Panc1 (cell line): ENCODE data around the gene MTFMT.

Experiments used
- POLR2AphosphoS5 ChIP-seq: IDR thresholded peaks from 2 replicates; pipeline ENCODE4 v1.6.1; 2012; ENCODE audit warnings: mild to moderate bottlenecking, low read depth, low read length, moderate library complexity
- SIN3A ChIP-seq: IDR thresholded peaks from 2 replicates; pipeline ENCODE4 v1.6.1; 2012; ENCODE audit warnings: low read depth, mild to moderate bottlenecking, low read length, moderate library complexity, borderline replicate concordance; ENCODE audit not compliant: insufficient read depth
- TF ChIP-seq, protein P1 (sequence below): fragments of 450-650 bp; IDR thresholded peaks from 2 replicates; pipeline ENCODE4 v1.5.1; 2017; ENCODE audit warnings: mild to moderate bottlenecking

GRCh38 chr15:65056106-65056505 lies 26.7 kb upstream of the MTFMT start:
- TF ChIP-seq SIN3A (no peak), POLR2AphosphoS5 (no peak)
- TF ChIP-seq, protein P1, sequence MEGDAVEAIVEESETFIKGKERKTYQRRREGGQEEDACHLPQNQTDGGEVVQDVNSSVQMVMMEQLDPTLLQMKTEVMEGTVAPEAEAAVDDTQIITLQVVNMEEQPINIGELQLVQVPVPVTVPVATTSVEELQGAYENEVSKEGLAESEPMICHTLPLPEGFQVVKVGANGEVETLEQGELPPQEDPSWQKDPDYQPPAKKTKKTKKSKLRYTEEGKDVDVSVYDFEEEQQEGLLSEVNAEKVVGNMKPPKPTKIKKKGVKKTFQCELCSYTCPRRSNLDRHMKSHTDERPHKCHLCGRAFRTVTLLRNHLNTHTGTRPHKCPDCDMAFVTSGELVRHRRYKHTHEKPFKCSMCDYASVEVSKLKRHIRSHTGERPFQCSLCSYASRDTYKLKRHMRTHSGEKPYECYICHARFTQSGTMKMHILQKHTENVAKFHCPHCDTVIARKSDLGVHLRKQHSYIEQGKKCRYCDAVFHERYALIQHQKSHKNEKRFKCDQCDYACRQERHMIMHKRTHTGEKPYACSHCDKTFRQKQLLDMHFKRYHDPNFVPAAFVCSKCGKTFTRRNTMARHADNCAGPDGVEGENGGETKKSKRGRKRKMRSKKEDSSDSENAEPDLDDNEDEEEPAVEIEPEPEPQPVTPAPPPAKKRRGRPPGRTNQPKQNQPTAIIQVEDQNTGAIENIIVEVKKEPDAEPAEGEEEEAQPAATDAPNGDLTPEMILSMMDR: no peak
